Measurements from ENCODE around the gene ZNF669.

DNA sequence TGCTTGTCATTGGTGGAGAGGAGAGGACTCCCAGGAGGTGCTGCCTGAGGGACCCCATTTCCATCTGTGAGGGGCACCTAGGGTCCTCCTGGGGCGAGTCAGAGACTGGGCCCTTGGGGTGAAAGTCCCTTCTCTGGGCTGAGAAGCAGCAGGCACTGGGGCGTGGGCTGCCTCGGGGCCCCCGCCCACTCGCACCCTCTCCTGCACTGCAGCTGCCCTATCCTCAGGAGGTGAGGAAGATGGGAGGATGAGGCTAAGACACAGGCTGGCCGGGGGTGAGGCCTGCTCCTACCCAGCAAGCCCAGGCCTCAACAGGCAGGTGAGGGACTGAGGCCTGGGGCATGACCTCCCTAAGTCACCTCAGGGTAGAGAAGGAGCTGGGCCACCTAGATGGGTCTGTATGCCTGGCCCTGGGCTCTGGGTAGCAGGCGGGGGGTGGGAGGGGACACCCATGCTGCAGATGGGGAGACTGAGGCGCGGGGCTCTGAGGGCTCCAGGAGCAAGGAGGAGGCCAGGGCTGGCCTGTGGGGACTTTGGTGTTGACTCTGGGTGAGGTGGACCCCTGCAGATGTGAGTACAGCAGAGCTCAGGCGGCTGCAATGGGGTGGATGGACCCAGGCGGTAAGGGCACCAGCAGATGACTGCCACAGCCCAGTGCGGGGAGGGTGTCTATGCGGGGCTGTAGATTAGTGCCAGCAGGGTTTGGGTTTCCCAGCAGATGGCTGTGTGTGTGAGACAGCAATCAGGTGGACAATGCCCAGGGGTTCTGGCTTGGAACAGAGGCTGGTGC, 10.4 kb upstream of the ZNF669 start:
- TF ChIP-seq, protein P1, sequence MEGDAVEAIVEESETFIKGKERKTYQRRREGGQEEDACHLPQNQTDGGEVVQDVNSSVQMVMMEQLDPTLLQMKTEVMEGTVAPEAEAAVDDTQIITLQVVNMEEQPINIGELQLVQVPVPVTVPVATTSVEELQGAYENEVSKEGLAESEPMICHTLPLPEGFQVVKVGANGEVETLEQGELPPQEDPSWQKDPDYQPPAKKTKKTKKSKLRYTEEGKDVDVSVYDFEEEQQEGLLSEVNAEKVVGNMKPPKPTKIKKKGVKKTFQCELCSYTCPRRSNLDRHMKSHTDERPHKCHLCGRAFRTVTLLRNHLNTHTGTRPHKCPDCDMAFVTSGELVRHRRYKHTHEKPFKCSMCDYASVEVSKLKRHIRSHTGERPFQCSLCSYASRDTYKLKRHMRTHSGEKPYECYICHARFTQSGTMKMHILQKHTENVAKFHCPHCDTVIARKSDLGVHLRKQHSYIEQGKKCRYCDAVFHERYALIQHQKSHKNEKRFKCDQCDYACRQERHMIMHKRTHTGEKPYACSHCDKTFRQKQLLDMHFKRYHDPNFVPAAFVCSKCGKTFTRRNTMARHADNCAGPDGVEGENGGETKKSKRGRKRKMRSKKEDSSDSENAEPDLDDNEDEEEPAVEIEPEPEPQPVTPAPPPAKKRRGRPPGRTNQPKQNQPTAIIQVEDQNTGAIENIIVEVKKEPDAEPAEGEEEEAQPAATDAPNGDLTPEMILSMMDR (IDR thresholded peaks at IDR 0.05) = no peak
- no peak for TF ChIP-seq POLR2A (IDR thresholded peaks at IDR 0.05)

All from right lobe of liver (tissue), 4 donors.